Thyroid gland (tissue), 4 donors: ENCODE data around the gene NOP53. TPM values are rescaled to one million over a fixed set of nuclear protein-coding genes. Genes with fewer than 3 reads are reported as not detected.

ENCODE experiments used
- DNase-seq, 2 donors: peaks; one replicate each; pipeline ENCODE4 v3.0.0-alpha.2; 2019
- H3K27ac ChIP-seq, 3 donors: fragments of 200-600 bp; sonication (generic); 1 replicate in 2 of 3; 2 replicates in 1 of 3; pipeline ENCODE4 v1.5.1; 2016 to 2019; ENCODE audit warnings: mild to moderate bottlenecking in 1 of 3, moderate library complexity in 1 of 3
- H3K27me3 ChIP-seq: fragments of 200-600 bp; sonication (generic); one replicate; pipeline ENCODE4 v1.5.1; 2019
- H3K36me3 ChIP-seq, 2 donors: fragments of 200-600 bp; sonication (generic); one replicate each; pipeline ENCODE4 v1.5.1; 2016 to 2019
- H3K4me1 ChIP-seq, 2 donors: fragments of 200-600 bp; sonication (generic); one replicate each; pipeline ENCODE4 v1.5.1; 2017 to 2019
- H3K4me3 ChIP-seq, 3 donors: fragments of 200-600 bp; sonication (generic); replicated peaks in 1 of 3; 1 replicate in 2 of 3; 2 replicates in 1 of 3; pipeline ENCODE4 v1.5.1; 2016; ENCODE audit warnings: mild to moderate bottlenecking in 1 of 3
- H3K9me3 ChIP-seq: fragments of 200-600 bp; sonication (generic); one replicate; pipeline ENCODE4 v1.5.1; 2017
- POLR2A ChIP-seq, 2 donors: fragments of 450-650 bp; IDR thresholded peaks; one replicate each; pipeline ENCODE4 v1.6.1; 2017; ENCODE audit warnings: antibody characterized with exemption in 2 of 2, mild to moderate bottlenecking in 2 of 2, moderate library complexity in 1 of 2
- WGBS, 2 donors: methylation state at CpG; one replicate each; pipeline ENCODE4 v1.1.5; 2017; 5-methylcytosine and 5-hydroxymethylcytosine counted together
- intact Hi-C: fragments of 100-400 bp; cut with DNase I; formaldehyde crosslinking; loops from one replicate; pipeline ENCODE4 v1.15.1; 2023
- total RNA-seq, 4 donors: library from RNA; depleted of rRNA; stranded (reverse); fragments of >200 nt; gene quantifications; one replicate each; pipeline ENCODE4 v1.2.3, GENCODE V29; 2016
- TF ChIP-seq, protein P1 (sequence below), 6 experiments: fragments of 200-600 bp in 3 of 6; fragments of 450-650 bp in 3 of 6; sonication (generic) in 3 of 6; IDR thresholded peaks; one replicate each; pipeline ENCODE4 v1.5.1; 2016 to 2019; ENCODE audit warnings: antibody characterized with exemption in 6 of 6, mild to moderate bottlenecking in 2 of 6, inconsistent platforms in 1 of 6, moderate library complexity in 1 of 6

The NOP53 gene
- total RNA-seq, 4 donors from 2014 or later: 278 to 531 (median 461) TPM

DNA sequence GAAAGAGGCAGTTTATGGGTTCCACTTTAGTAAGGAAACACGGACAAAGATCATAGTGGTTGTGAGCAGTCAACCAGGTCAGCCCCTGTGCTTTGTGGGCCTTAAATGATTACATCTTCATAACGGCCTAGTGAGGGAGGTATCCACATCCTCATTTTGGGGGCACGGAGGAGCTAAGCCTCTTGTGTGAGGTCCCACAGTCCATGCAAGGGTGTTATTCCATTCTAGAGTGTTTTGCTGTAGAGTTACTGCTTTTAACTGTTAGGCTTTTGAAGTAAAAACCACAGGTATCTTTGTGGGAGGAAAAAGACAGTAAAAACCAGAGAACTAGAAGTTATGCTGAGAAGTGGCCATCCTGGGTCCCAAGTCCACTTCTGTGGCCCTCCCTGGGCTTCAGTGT is 4.0 kb downstream of the NOP53 start:
- intact Hi-C loops: loop anchor here (5.0 kb wide), 1 partner anchor 37 kb away; the partner anchor contains the start of gene EHD2
- no peaks in the 10 kb centered on the region for H3K9me3 ChIP-seq
- no peaks in the 10 kb centered on the region for H3K27me3 ChIP-seq
- TF ChIP-seq, protein P1, sequence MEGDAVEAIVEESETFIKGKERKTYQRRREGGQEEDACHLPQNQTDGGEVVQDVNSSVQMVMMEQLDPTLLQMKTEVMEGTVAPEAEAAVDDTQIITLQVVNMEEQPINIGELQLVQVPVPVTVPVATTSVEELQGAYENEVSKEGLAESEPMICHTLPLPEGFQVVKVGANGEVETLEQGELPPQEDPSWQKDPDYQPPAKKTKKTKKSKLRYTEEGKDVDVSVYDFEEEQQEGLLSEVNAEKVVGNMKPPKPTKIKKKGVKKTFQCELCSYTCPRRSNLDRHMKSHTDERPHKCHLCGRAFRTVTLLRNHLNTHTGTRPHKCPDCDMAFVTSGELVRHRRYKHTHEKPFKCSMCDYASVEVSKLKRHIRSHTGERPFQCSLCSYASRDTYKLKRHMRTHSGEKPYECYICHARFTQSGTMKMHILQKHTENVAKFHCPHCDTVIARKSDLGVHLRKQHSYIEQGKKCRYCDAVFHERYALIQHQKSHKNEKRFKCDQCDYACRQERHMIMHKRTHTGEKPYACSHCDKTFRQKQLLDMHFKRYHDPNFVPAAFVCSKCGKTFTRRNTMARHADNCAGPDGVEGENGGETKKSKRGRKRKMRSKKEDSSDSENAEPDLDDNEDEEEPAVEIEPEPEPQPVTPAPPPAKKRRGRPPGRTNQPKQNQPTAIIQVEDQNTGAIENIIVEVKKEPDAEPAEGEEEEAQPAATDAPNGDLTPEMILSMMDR (IDR thresholded peaks at IDR 0.05): no peak
- no peak for TF ChIP-seq POLR2A (IDR thresholded peaks at IDR 0.05)
- peaks cover 10 to 20% of the 10 kb centered on the region in 2 donors for H3K4me1 ChIP-seq
- no peak overlapping the region for H3K27ac ChIP-seq
- 78 to 88% methylated on average over 3 of the region's 3 CpGs for WGBS, 2 donors
- no peak for DNase-seq
- H3K36me3 ChIP-seq: peaks cover 59 to 72% of the 10 kb centered on the region in 2 donors
- H3K4me3 ChIP-seq: no peak overlapping the region

DNA sequence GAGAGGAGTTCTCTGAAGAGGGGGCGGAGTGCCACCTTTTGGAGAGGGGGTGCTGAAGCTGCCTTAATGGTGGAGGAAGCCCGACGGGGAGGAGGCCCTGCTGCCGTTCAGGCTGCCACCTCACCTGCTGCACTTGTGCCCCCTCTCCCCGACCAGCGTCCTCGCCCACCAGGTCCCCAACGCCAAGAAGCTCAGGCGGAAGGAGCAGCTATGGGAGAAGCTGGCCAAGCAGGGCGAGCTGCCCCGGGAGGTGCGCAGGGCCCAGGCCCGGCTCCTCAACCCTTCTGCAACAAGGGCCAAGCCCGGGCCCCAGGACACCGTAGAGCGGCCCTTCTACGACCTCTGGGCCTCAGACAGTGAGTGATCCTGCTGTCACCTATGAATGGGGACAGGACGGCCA is 5.4 kb downstream of the NOP53 start:
- Histone ChIP-seq H3K4me1 (peaks cover 9 to 12% of the 10 kb centered on the region in 2 donors), H3K9me3 (no peaks in the 10 kb centered on the region), H3K4me3 (no peak overlapping the region), H3K27me3 (no peaks in the 10 kb centered on the region), H3K36me3 (peaks cover 73 to 86% of the 10 kb centered on the region in 2 donors), H3K27ac (no peak overlapping the region)
- TF ChIP-seq, protein P1 (IDR thresholded peaks at IDR 0.05): no peak
- no peak for TF ChIP-seq POLR2A (IDR thresholded peaks at IDR 0.05)
- 89 to 96% methylated on average over 11 to 13 of the region's 18 CpGs for WGBS, 2 donors
- intact Hi-C loops: no loop called here
- no peak for DNase-seq

DNA sequence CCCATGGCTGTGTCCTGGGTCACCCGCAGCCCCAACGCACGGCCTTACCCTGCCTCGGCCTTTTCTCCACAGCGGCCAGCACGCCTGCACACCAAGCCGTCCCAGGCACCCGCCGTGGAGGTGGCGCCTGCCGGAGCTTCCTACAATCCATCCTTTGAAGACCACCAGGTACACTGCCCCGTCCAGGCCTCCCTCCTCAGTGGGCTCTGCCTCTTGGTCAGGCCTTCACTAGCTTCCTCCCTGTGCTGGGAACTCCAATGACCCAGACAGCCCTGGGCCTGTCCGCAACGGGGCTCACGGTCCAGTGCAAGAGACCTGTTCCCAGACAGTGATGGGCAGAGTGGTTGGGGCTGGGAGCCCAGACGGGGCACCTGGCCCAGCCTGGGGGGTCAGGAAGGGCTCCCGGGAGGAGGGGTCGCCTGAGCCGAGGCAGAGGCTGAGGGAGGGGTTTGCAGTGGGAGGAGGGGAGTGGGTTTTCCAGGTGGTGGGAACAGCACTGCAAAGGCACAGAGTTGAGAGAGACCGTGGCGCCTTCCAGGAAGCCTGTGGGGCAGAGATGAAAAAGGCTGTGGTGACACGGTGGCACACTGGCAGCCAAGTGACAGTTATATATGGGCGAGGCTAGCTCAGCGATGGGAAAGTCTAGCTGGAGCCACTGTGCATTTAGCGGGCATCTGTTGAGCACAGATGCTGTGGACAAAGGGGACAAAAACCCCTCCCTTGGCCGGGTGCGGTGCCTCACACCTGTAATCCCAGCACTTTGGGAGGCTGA is 7.3 kb downstream of the NOP53 start:
- no peak for TF ChIP-seq POLR2A (IDR thresholded peaks at IDR 0.05)
- TF ChIP-seq, protein P1 (IDR thresholded peaks at IDR 0.05): no peak
- Histone ChIP-seq H3K9me3 (no peaks in the 10 kb centered on the region), H3K4me3 (no peak overlapping the region), H3K27me3 (no peaks in the 10 kb centered on the region), H3K27ac (no peak overlapping the region), H3K36me3 (peaks cover 92 to 97% of the 10 kb centered on the region in 2 donors), H3K4me1 (no peaks in the 10 kb centered on the region)
- WGBS, 2 donors: 89 to 90% methylated on average over 26 to 27 of the region's 27 CpGs
- DNase-seq: no peak
- intact Hi-C loops: no loop called here

DNA sequence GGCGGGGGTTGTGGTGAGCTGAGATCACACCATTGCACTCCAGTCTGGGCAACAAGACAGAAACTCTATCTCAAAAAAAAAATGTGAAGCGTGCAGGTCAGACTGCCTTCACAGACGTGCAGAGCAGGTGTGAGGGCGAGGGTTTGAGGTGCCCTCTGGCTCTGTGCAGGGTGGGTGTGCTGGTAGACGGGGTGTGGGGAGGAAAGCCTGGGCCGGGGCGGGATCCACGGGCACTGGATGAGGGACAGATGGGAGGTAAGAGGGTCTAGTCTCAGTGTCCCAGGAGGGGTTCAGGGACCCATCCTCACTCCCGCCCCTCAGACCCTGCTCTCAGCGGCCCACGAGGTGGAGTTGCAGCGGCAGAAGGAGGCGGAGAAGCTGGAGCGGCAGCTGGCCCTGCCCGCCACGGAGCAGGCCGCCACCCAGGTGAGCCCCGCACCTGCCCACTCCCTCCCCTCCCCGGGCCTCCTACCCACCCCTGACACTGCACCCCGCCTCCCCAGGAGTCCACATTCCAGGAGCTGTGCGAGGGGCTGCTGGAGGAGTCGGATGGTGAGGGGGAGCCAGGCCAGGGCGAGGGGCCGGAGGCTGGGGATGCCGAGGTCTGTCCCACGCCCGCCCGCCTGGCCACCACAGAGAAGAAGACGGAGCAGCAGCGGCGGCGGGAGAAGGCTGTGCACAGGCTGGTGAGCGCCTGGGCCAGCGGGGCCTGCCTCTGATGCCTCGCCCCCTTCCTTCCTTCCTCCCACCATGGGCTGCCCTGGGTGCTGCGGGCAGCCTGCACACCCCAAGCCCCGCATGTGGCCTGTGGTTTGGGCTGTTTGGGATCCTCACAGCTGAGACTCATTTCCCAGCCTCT is 9.1 kb downstream of the NOP53 start:
- peaks cover 81 to 97% of the 10 kb centered on the region in 2 donors for H3K36me3 ChIP-seq
- 93 to 94% methylated on average over 26 to 29 of the region's 37 CpGs for WGBS, 2 donors
- intact Hi-C loops: no loop called here

More for the DNA sequence above, 9.1 kb downstream of the NOP53 start:
- no peaks in the 10 kb centered on the region for H3K9me3 ChIP-seq
- no peak overlapping the region for H3K27ac ChIP-seq
- no peaks in the 10 kb centered on the region for H3K4me1 ChIP-seq
- no peak for TF ChIP-seq POLR2A (IDR thresholded peaks at IDR 0.05)
- TF ChIP-seq, protein P1 (IDR thresholded peaks at IDR 0.05): no peak
- H3K27me3 ChIP-seq: no peaks in the 10 kb centered on the region
- H3K4me3 ChIP-seq: no peak overlapping the region
- DNase-seq: no peak
